ENCODE results near the gene LITAF. TPM values are rescaled to one million over a fixed set of nuclear protein-coding genes. Genes with fewer than 3 reads are reported as not detected.

LITAF gene
- total RNA-seq, 1 experiment from 2014 or later: 84.2 TPM

DNA sequence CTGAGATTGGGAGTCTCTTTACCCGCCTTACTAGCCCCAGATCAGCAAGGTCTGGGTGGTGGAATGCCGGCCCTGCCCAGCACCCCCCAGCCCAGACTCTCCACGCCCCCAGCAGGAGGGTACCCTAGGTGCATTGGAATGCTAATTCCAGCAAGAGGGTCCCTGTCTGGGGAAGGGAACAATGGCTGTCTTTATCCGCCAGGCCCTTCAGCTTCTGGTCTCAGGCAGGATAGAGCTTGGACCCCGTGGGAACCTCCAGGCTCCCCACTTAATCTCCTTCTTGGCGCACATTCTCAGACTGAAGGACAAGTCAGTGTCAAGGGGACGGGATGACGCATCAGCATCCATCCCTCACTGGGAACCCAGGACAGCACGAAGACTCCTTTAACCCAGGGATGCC lies 85.1 kb downstream of the LITAF start:
- no peak overlapping the region for H3K9ac ChIP-seq (ENCODE audit: low read length)
- no peak overlapping the region for H3K4me2 ChIP-seq (ENCODE audit: low read length)
- BruUV-seq (replicated peaks): no TSS peak
- H3K27ac ChIP-seq (ENCODE audit: low read depth, low read length): no peak overlapping the region
- H3K36me3 ChIP-seq (ENCODE audit: control insufficient read depth in 1 of 2, insufficient read depth in 2 of 2, low read length in 2 of 2): no peaks in the 10 kb centered on the region
- RAD21 ChIA-PET (ENCODE audit: low non-redundant PET in 1 of 2, low total read pairs in 2 of 2, uncharacterized antibody in 2 of 2, unreplicated experiment in 2 of 2): no interaction called here
- no peaks in the 10 kb centered on the region for H3K9me3 ChIP-seq (ENCODE audit: control insufficient read depth in 1 of 2, insufficient read depth in 1 of 2, low read depth in 1 of 2, low read length in 2 of 2)
- POLR2A ChIA-PET: no interaction called here
- H3K27me3 ChIP-seq (ENCODE audit: insufficient read depth, low read length): no peaks in the 10 kb centered on the region
- no peaks in the 10 kb centered on the region for H3K79me2 ChIP-seq (ENCODE audit: insufficient read depth, low read length)
- intact Hi-C loops (cut with micrococcal nuclease): no loop called here
- H3K4me1 ChIP-seq (ENCODE audit: control insufficient read depth in 1 of 2, insufficient read depth in 2 of 2, low read length in 2 of 2): peaks cover 27 to 40% of the 10 kb centered on the region in 2 experiments
- no peak for DNase-seq (ENCODE audit: low read depth, low spot score)
- no peaks in the 10 kb centered on the region for H4K20me1 ChIP-seq (ENCODE audit: insufficient read depth)
- TF ChIP-seq, protein P1, sequence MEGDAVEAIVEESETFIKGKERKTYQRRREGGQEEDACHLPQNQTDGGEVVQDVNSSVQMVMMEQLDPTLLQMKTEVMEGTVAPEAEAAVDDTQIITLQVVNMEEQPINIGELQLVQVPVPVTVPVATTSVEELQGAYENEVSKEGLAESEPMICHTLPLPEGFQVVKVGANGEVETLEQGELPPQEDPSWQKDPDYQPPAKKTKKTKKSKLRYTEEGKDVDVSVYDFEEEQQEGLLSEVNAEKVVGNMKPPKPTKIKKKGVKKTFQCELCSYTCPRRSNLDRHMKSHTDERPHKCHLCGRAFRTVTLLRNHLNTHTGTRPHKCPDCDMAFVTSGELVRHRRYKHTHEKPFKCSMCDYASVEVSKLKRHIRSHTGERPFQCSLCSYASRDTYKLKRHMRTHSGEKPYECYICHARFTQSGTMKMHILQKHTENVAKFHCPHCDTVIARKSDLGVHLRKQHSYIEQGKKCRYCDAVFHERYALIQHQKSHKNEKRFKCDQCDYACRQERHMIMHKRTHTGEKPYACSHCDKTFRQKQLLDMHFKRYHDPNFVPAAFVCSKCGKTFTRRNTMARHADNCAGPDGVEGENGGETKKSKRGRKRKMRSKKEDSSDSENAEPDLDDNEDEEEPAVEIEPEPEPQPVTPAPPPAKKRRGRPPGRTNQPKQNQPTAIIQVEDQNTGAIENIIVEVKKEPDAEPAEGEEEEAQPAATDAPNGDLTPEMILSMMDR (IDR thresholded peaks at IDR 0.05 in 2 of 3, conservative IDR thresholded peaks at IDR 0.05 in 1 of 3; ENCODE audit: borderline replicate concordance in 1 of 3, insufficient read depth in 1 of 3, low read depth in 2 of 3, low read length in 2 of 3): no peak
- TF ChIP-seq JUND (IDR thresholded peaks at IDR 0.05): no peak
- TF ChIP-seq EZH2phosphoT487 (IDR thresholded peaks at IDR 0.05; ENCODE audit: borderline replicate concordance): no peak
- TF ChIP-seq, protein P2, sequence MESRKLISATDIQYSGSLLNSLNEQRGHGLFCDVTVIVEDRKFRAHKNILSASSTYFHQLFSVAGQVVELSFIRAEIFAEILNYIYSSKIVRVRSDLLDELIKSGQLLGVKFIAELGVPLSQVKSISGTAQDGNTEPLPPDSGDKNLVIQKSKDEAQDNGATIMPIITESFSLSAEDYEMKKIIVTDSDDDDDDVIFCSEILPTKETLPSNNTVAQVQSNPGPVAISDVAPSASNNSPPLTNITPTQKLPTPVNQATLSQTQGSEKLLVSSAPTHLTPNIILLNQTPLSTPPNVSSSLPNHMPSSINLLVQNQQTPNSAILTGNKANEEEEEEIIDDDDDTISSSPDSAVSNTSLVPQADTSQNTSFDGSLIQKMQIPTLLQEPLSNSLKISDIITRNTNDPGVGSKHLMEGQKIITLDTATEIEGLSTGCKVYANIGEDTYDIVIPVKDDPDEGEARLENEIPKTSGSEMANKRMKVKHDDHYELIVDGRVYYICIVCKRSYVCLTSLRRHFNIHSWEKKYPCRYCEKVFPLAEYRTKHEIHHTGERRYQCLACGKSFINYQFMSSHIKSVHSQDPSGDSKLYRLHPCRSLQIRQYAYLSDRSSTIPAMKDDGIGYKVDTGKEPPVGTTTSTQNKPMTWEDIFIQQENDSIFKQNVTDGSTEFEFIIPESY (IDR thresholded peaks at IDR 0.05; ENCODE audit: extremely low read depth, insufficient replicate concordance, low read length): no peak
- no peak for TF ChIP-seq FOSL1 (IDR thresholded peaks at IDR 0.05; ENCODE audit: low read depth)
- no peak for TF ChIP-seq RAD21 (IDR thresholded peaks at IDR 0.05; ENCODE audit: low read depth)
- TF ChIP-seq EZH2 (IDR thresholded peaks at IDR 0.05): no peak
- no peak for TF ChIP-seq YY1 (IDR thresholded peaks at IDR 0.05; ENCODE audit: extremely low read depth, insufficient replicate concordance, low read depth, low read length)
- TF ChIP-seq SRF (IDR thresholded peaks at IDR 0.05; ENCODE audit: low read depth): no peak
- TF ChIP-seq, protein P3, sequence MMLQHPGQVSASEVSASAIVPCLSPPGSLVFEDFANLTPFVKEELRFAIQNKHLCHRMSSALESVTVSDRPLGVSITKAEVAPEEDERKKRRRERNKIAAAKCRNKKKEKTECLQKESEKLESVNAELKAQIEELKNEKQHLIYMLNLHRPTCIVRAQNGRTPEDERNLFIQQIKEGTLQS (IDR thresholded peaks at IDR 0.05): no peak
- TF ChIP-seq, protein P4, sequence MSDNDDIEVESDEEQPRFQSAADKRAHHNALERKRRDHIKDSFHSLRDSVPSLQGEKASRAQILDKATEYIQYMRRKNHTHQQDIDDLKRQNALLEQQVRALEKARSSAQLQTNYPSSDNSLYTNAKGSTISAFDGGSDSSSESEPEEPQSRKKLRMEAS (IDR thresholded peaks at IDR 0.05): no peak
- TF ChIP-seq, protein P5, sequence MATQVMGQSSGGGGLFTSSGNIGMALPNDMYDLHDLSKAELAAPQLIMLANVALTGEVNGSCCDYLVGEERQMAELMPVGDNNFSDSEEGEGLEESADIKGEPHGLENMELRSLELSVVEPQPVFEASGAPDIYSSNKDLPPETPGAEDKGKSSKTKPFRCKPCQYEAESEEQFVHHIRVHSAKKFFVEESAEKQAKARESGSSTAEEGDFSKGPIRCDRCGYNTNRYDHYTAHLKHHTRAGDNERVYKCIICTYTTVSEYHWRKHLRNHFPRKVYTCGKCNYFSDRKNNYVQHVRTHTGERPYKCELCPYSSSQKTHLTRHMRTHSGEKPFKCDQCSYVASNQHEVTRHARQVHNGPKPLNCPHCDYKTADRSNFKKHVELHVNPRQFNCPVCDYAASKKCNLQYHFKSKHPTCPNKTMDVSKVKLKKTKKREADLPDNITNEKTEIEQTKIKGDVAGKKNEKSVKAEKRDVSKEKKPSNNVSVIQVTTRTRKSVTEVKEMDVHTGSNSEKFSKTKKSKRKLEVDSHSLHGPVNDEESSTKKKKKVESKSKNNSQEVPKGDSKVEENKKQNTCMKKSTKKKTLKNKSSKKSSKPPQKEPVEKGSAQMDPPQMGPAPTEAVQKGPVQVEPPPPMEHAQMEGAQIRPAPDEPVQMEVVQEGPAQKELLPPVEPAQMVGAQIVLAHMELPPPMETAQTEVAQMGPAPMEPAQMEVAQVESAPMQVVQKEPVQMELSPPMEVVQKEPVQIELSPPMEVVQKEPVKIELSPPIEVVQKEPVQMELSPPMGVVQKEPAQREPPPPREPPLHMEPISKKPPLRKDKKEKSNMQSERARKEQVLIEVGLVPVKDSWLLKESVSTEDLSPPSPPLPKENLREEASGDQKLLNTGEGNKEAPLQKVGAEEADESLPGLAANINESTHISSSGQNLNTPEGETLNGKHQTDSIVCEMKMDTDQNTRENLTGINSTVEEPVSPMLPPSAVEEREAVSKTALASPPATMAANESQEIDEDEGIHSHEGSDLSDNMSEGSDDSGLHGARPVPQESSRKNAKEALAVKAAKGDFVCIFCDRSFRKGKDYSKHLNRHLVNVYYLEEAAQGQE (IDR thresholded peaks at IDR 0.05; ENCODE audit: low read depth): no peak
- no peak for TF ChIP-seq CBX3 (IDR thresholded peaks at IDR 0.05; ENCODE audit: low read depth)
- no peak for TF ChIP-seq SP1 (IDR thresholded peaks at IDR 0.05; ENCODE audit: low read depth)
- TF ChIP-seq EGR1 (IDR thresholded peaks at IDR 0.05; ENCODE audit: low read depth): no peak
- no peak for TF ChIP-seq SIN3A (IDR thresholded peaks at IDR 0.05; ENCODE audit: low read depth)
- no peak for TF ChIP-seq POLR2A (IDR thresholded peaks at IDR 0.05; ENCODE audit: borderline replicate concordance, extremely low read depth, insufficient read depth, insufficient read length)
- TF ChIP-seq ZFX (IDR thresholded peaks at IDR 0.05): no peak
- no peak for TF ChIP-seq TCF7L2 (IDR thresholded peaks at IDR 0.05; ENCODE audit: borderline replicate concordance, extremely low read depth, insufficient read depth, insufficient read length)
- no peak overlapping the region for H2AFZ ChIP-seq (ENCODE audit: low read depth, low read length, poor library complexity, severe bottlenecking)
- CTCF ChIA-PET: no interaction called here
- H3K9me2 ChIP-seq (ENCODE audit: insufficient read depth): no peaks in the 10 kb centered on the region
- ATAC-seq: no peak
- no peak overlapping the region for H3K4me3 ChIP-seq (replicated peaks in 1 of 2; ENCODE audit: low read depth in 1 of 2, low read length in 2 of 2)

Data from HCT116 (cell line).